Suprapubic skin (tissue), 4 donors: ENCODE data around the gene SLTM. TPM values are rescaled to one million over a fixed set of nuclear protein-coding genes. Genes with fewer than 3 reads are reported as not detected.
"Not testable (repeated sequence)": the region's sequence is repeated elsewhere in the genome, so short reads cannot be mapped to it uniquely, and the experiment has no call there.

Experiments used
- DNase-seq, 2 donors: peaks; one replicate each; pipeline ENCODE4 v3.0.0-alpha.2; 2019; ENCODE audit warnings: low spot score in 2 of 2
- H3K27ac ChIP-seq: fragments of 200-600 bp; sonication (generic); one replicate; pipeline ENCODE4 v1.5.1; 2019
- H3K27me3 ChIP-seq: fragments of 200-600 bp; sonication (generic); one replicate; pipeline ENCODE4 v1.5.1; 2019
- H3K36me3 ChIP-seq: fragments of 200-600 bp; sonication (generic); one replicate; pipeline ENCODE4 v1.5.1; 2019
- H3K4me1 ChIP-seq: fragments of 200-600 bp; sonication (generic); one replicate; pipeline ENCODE4 v1.5.1; 2019
- H3K4me3 ChIP-seq: fragments of 200-600 bp; sonication (generic); one replicate; pipeline ENCODE4 v1.5.1; 2019; ENCODE audit warnings: mild to moderate bottlenecking
- H3K9me3 ChIP-seq: fragments of 200-600 bp; sonication (generic); one replicate; pipeline ENCODE4 v1.5.1; 2019
- CTCF ChIP-seq, 2 donors: fragments of 200-600 bp in 1 of 2; fragments of 450-650 bp in 1 of 2; sonication (generic) in 1 of 2; IDR thresholded peaks; one replicate each; pipeline ENCODE4 v1.5.1; 2016 to 2019; ENCODE audit warnings: antibody characterized with exemption in 2 of 2, mild to moderate bottlenecking in 1 of 2, moderate library complexity in 1 of 2
- EP300 ChIP-seq: sonication (generic); formaldehyde crosslinking; IDR thresholded peaks from one replicate; pipeline ENCODE4 v1.6.1; 2017; ENCODE audit warnings: antibody characterized with exemption
- POLR2A ChIP-seq, 2 donors: fragments of 450-650 bp; IDR thresholded peaks; one replicate each; pipeline ENCODE4 v1.6.1; 2017; ENCODE audit warnings: antibody characterized with exemption in 2 of 2, mild to moderate bottlenecking in 2 of 2, moderate library complexity in 2 of 2
- POLR2AphosphoS5 ChIP-seq, 3 donors: sonication (generic); formaldehyde crosslinking; IDR thresholded peaks; one replicate each; pipeline ENCODE4 v1.6.1; 2017; ENCODE audit warnings: antibody characterized with exemption in 3 of 3
- WGBS: methylation state at CpG from one replicate; pipeline ENCODE4 v1.1.5; 2018; 5-methylcytosine and 5-hydroxymethylcytosine counted together
- total RNA-seq, 4 donors: library from RNA; depleted of rRNA; stranded (reverse); fragments of >200 nt; gene quantifications; one replicate each; pipeline ENCODE4 v1.1.0, GENCODE V29; 2016

Gene SLTM
- total RNA-seq, 4 donors from 2014 or later = 73.2 to 213 (median 98.0) TPM

- H3K36me3 ChIP-seq = peaks cover 8% of the 10 kb centered on the region
- no peaks in the 10 kb centered on the region for H3K27me3 ChIP-seq
- TF ChIP-seq POLR2AphosphoS5 (IDR thresholded peaks at IDR 0.05) (no peak), EP300 (no peak), CTCF (IDR thresholded peaks at IDR 0.05) (no peak), POLR2A (IDR thresholded peaks at IDR 0.05) (no peak)
- DNase-seq = no peak
- H3K27ac ChIP-seq = no peak overlapping the region
- H3K4me1 ChIP-seq = no peaks in the 10 kb centered on the region
- H3K9me3 ChIP-seq = no peaks in the 10 kb centered on the region
- H3K4me3 ChIP-seq = no peak overlapping the region
Measured at GRCh38 chr15:58856086-58856485, 77.4 kb downstream of the SLTM start.

- WGBS = 77% methylated on average over 4 of the region's 4 CpGs
- no peak for TF ChIP-seq POLR2A (IDR thresholded peaks at IDR 0.05)
- no peak for TF ChIP-seq EP300
- no peak for TF ChIP-seq POLR2AphosphoS5 (IDR thresholded peaks at IDR 0.05)
- no peak for TF ChIP-seq CTCF (IDR thresholded peaks at IDR 0.05)
- no peaks in the 10 kb centered on the region for H3K27me3 ChIP-seq
- no peaks in the 10 kb centered on the region for H3K9me3 ChIP-seq
- H3K4me1 ChIP-seq = no peaks in the 10 kb centered on the region
- DNase-seq = no peak
- no peak overlapping the region for H3K4me3 ChIP-seq
- H3K36me3 ChIP-seq = peaks cover 11% of the 10 kb centered on the region
- H3K27ac ChIP-seq = no peak overlapping the region
Measured at GRCh38 chr15:58854593-58854992, 78.9 kb downstream of the SLTM start.

DNA sequence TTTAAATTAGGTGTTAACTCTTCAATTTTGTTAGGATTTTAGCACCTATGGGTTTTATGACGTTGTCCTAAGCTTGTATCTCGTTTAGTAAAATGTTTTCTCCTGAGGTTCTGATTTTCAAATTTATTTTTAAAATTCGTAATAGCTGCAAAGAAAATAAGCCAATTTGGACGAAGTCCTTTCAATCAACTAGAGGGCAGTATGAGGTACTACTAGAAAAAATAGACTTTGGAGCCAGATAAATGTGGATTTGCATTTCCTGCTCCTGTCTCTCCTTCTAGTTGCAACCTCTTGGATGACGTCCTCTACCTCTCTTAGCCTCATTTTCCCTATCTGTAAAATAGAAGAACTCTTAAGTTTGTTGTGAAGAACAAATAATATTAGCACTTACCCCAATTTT is 81.1 kb downstream of the SLTM start:
- H3K36me3 ChIP-seq = peaks cover 32% of the 10 kb centered on the region
- H3K27ac ChIP-seq = no peak overlapping the region
- no peaks in the 10 kb centered on the region for H3K4me1 ChIP-seq
- no peak for DNase-seq
- no peaks in the 10 kb centered on the region for H3K27me3 ChIP-seq
- no peak for TF ChIP-seq CTCF (IDR thresholded peaks at IDR 0.05)
- WGBS = 82% methylated on average over 5 of the region's 5 CpGs
- H3K4me3 ChIP-seq = no peak overlapping the region
- no peaks in the 10 kb centered on the region for H3K9me3 ChIP-seq

DNA sequence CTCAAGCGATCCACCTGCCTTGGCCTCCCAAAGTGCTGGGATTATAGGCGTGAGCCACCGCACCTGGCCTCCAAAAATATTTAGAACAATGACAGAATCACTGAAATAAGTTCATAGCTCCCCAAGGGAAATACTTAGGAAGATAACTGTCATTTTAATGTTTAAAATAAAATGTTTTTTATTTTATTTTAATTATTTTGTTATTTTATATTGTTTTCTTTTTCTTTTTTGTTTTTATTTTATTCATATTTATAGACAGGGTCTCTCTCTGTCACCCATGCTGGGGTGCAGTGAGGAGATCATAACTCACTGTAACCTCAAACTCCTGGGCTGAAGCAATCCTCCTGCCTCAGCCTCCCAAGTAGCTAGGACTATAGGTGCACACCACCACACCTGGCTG is 82.3 kb downstream of the SLTM start:
- 99% methylated on average over 3 of the region's 3 CpGs for WGBS

GRCh38 chr15:58842713-58843396 is 90.6 kb downstream of the SLTM start:
- DNase-seq = no peak
- H3K4me3 ChIP-seq = no peak overlapping the region
- TF ChIP-seq CTCF (IDR thresholded peaks at IDR 0.05) (no peak), EP300 (no peak), POLR2A (IDR thresholded peaks at IDR 0.05) (no peak), POLR2AphosphoS5 (IDR thresholded peaks at IDR 0.05) (no peak)

More for the DNA sequence above, 82.3 kb downstream of the SLTM start:
- not testable (repeated sequence) for H3K27ac ChIP-seq, H3K27me3 ChIP-seq, H3K4me3 ChIP-seq, DNase-seq, H3K9me3 ChIP-seq, H3K4me1 ChIP-seq
- H3K36me3 ChIP-seq = peaks cover 34% of the 10 kb centered on the region

DNA sequence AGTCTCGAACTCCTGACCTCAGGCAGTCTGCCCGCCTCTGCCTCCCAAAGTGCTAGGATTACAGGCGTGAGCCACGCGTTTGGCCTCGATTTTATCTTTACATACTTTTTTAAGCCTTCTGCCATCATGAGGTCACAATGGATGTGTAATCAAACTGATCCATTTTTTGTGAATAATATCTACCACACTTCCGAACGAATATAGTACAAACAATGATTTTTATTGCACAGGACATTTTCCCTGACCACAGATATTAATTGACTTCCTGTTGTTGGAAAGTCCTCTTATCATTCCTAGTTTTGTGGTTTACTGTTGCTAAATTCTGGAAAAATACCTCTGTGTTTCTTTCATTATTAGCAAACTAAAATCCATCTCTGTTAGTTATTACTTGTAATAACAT is 93.4 kb downstream of the SLTM start:
- 89% methylated on average over 8 of the region's 8 CpGs for whole genome bisulfite sequencing
- Histone ChIP-seq H3K4me1 (no peaks in the 10 kb centered on the region), H3K27ac (no peak overlapping the region), H3K9me3 (no peaks in the 10 kb centered on the region), H3K27me3 (no peaks in the 10 kb centered on the region), H3K4me3 (no peak overlapping the region), H3K36me3 (peaks cover 8% of the 10 kb centered on the region)
- TF ChIP-seq CTCF (IDR thresholded peaks at IDR 0.05) = no peak
- no peak for TF ChIP-seq EP300
- no peak for TF ChIP-seq POLR2AphosphoS5 (IDR thresholded peaks at IDR 0.05)
- TF ChIP-seq POLR2A (IDR thresholded peaks at IDR 0.05) = no peak
- DNase-seq = no peak

More at GRCh38 chr15:58842713-58843396, 90.6 kb downstream of the SLTM start:
- no peaks in the 10 kb centered on the region for H3K27me3 ChIP-seq
- H3K27ac ChIP-seq = no peak overlapping the region
- H3K4me1 ChIP-seq = no peaks in the 10 kb centered on the region
- peaks cover 17% of the 10 kb centered on the region for H3K36me3 ChIP-seq
- H3K9me3 ChIP-seq = no peaks in the 10 kb centered on the region
- over 99% methylated on average over 4 of the region's 4 CpGs for WGBS
